Inflammatory macrophage treated with lipopolysaccharide for 1 hour (primary cell): ENCODE data around the gene NTSR2.
"Not testable (repeated sequence)": the region's sequence is repeated elsewhere in the genome, so short reads cannot be mapped to it uniquely, and the experiment has no call there.

ENCODE experiments used
- DNase-seq, 2 donors: peaks; one replicate each; pipeline ENCODE4 v3.0.0-alpha.2; 2020 to 2022

The NTSR2 gene

GRCh38 chr2:11679486-11680181 is 9.6 kb upstream of the NTSR2 start:
- DNase-seq: no peak

- no peak for DNase-seq
These were observed 9.0 kb upstream of the NTSR2 start for GRCh38 chr2:11679016-11679415.

- DNase-seq: no peak
These were observed 8.4 kb upstream of the NTSR2 start for GRCh38 chr2:11678306-11678960.

- DNase-seq: no peak
These were observed 7.4 kb upstream of the NTSR2 start for GRCh38 chr2:11677136-11678055.

GRCh38 chr2:11676640-11677039 is 6.6 kb upstream of the NTSR2 start:
- DNase-seq: no peak

GRCh38 chr2:11675423-11676112 is 5.6 kb upstream of the NTSR2 start:
- no peak for DNase-seq

GRCh38 chr2:11674983-11675382 is 5.0 kb upstream of the NTSR2 start:
- no peak for DNase-seq

- DNase-seq: no peak
These were observed 2.4 kb upstream of the NTSR2 start for GRCh38 chr2:11672407-11672806.

GRCh38 chr2:11667866-11668637 is 1.9 kb downstream of the NTSR2 start:
- DNase-seq: no peak

GRCh38 chr2:11667194-11667593 is 2.8 kb downstream of the NTSR2 start:
- no peak for DNase-seq

- no peak for DNase-seq
These were observed 4.3 kb downstream of the NTSR2 start for GRCh38 chr2:11665510-11666362.

- no peak for DNase-seq
These were observed 5.0 kb downstream of the NTSR2 start for GRCh38 chr2:11665028-11665427.

GRCh38 chr2:11663427-11663826 is 6.6 kb downstream of the NTSR2 start:
- DNase-seq: no peak

GRCh38 chr2:11662882-11663281 is 7.1 kb downstream of the NTSR2 start:
- DNase-seq: no peak

GRCh38 chr2:11661891-11662435 is 8.0 kb downstream of the NTSR2 start:
- no peak for DNase-seq

- not testable (repeated sequence) for DNase-seq
These were observed 9.6 kb downstream of the NTSR2 start for GRCh38 chr2:11660396-11660795.

GRCh38 chr2:11659851-11660250 is 10.1 kb downstream of the NTSR2 start:
- DNase-seq: no peak

GRCh38 chr2:11659115-11659475 is 10.9 kb downstream of the NTSR2 start:
- no peak for DNase-seq

- no peak for DNase-seq
These were observed 11.5 kb downstream of the NTSR2 start for GRCh38 chr2:11658208-11659114.

GRCh38 chr2:11657646-11658045 is 12.3 kb downstream of the NTSR2 start:
- DNase-seq: no peak
